Activated CD8-positive, alpha-beta memory T cell treated with anti-CD3 and anti-CD28 coated beads for 48 hours (primary cell): Measurements from ENCODE around the gene USP24.

Experiments
- DNase-seq, 3 experiments: peaks; one replicate each; pipeline ENCODE4 v3.0.0-alpha.2; 2020; ENCODE audit warnings: low read depth in 2 of 3, low spot score in 2 of 3

Gene USP24

DNA sequence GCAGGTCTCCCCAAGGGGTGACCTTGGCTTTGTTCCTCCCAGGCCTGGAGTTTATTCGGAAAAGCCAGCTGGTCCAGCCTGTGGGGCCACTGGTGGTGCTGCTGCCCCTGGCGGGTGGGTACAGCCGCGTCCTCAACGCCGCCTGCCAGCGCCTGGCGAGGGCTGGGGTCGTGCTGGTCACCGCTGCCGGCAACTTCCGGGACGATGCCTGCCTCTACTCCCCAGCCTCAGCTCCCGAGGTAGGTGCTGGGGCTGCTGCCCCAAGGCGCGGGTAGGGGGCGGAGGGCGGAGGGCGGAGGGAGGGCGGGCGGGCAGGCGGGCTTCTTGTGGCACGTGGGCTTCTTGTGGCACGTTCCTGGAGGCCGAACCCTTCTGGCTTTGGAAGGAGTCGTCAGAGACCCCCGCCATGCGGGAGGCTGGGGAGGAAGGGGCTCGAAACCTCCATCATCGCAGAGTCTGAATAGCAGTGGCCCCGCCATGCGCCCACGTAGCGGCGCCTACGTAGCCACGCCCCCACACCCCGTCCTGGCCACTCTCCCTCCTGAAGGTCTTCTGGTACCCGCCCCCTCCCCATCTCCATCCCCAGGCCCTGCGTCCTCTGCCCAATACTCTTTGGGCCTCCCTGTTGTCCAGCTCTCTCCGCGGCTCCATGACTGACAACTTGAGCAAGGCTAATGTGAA lies 159.1 kb downstream of the USP24 start:
- no peak for DNase-seq

DNA sequence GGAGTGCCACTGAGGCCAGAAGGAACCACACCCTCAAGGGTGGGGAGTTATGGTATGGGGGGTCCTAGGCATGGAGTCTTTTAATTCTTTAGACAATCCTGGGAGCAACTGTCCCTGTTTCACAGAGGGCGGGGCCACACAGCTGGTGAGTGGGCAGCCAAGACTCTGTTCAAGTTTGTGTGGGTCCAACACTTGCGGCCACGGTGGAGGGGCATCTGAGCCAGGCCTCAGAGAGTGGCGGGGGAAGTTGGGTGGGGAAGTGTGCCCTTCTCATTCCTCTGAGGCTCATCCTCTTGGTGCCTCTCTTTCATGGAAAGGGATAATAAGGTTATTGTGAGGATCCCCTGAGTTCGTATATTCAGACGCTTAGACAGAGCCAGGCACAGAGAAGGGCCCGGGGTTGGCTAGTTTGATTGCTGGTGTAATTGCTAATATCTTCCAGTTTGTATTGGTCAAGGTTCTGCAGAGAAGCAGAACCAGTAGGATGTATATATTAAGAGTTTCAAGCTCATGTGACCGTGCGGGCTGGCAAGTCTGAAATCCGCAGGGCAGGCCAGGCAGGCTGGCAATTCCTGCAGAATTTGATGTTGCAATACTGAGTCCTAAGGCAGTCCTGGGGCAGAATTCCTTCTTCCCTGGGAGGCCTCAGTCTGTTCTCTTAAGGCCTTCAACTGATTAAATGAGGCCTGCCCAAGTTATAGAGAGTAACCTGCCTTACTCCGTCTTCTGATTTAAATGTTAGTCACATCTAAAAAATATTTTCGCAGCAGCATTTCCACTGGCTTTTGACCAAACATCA lies 159.9 kb downstream of the USP24 start:
- DNase-seq = no peak

DNA sequence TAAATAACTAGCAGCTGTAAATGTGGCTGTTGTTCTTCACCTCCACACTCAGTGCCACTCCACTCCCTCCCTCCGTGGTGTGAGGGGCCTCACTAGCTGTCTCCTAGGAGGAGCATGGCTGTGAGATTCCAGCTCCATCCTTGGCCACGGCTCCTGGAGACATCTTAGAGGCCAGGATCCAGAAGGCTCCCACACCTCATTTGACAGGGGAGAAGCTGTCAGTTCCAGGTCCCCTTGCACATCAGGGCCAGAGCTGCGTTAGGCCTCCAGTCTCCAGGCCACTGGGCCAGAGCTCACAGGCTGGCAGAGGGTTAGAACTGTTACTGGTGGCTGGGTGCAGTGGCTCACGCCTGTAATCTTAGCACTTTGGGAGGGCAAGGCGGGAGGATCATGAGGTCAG lies 160.8 kb downstream of the USP24 start:
- DNase-seq = no peak

DNA sequence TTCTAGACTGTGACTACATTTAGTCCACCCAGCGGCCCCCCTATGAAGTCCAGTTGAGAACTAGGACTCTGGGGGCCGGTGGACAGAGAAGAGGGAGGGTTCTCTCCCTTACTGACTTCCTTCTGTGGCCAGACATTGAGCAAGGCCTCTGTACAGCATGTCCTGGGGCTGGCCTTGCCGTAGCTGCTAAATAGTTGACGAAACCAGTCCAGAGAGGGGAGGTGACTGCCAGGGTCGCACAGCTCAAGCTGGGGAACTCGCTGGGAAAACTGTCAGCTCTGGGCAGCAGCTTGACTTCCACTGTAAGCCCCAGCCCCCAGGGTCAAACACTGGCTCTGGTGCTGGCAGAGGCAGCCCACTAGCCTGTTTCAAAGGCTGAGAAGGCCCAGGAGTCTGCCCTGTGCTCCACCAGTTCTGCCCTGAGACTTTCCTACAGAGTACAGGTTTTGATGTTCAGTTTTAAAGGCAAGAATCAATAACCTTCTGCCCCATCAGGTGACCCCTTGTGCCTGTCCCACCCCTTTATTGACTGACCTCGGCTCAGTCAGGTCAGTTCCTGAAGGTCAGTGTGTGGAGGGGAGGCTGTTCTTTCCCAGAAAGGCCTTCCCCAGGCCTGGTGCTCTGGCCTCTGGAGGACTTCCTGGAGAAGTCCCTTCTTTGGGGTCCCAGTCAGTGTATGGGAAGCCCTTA lies 161.8 kb downstream of the USP24 start:
- no peak for DNase-seq

DNA sequence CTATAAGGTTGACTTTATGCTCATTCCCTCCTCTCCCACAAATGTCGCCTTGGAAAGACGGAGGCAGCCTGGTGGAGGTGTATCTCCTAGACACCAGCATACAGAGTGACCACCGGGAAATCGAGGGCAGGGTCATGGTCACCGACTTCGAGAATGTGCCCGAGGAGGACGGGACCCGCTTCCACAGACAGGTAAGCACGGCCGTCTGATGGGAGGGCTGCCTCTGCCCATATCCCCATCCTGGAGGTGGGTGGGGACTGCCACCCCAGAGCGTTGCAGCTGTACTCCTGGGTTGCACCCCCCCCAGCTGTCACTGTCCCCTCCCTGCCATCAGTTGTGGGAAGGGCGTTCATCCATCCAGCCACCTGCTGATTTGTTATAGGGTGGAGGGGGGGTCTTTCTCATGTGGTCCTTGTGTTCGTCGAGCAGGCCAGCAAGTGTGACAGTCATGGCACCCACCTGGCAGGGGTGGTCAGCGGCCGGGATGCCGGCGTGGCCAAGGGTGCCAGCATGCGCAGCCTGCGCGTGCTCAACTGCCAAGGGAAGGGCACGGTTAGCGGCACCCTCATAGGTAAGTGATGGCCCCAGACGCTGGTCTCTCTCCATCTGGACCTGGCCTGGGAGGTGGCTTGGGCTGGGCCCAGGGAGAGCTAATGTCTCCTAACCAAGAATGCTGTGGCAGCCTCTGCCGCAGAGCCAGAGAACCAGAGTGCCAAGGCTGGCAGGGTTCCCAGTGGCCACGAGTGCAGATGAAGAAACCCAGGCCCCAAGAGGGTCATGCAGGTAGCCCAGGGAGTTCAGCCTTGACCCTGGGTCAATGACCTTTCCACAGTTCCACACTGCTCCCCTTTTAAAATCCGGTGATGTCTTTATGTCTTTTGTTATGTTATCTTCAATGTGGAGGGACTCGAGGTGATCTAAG lies 162.7 kb downstream of the USP24 start:
- DNase-seq = no peak

DNA sequence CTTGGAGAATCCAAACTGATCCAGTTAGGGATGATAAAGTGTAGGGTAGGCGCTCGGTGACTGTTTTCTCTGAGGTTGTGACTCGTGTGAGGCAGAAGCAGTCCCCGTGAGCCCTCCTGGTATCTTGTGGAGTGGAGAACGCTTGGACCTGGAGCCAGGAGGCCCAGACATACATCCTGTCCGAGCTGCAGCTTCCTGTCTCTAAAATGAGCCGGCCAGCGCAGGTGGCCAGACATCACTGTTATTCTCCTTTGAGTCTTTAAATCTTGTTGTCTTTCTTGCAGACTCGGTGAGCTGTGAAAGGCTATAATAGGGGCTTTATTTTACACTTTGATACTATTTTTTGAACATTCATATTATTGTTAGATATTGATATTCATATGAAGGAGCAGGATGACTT lies 163.5 kb downstream of the USP24 start:
- no peak for DNase-seq

DNA sequence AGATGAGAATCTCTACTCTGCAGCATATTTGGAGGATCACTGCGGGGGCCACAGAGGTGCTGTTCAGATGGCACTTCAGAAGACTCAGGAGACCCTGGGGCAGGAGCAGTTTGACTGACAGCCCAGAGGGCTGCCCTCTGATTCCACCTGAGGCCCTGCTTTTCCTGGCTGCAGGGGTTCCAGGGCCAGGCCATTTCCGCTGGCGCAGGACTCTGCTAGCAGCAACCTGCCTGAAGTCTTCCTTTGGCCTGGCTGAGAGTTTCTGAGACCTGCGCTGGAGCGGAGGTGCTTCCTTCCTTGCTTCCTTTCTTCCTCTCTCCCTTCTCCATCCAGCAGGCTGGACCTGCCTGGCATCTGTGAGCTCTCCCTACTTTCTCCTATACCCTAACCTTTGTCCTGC lies 164.0 kb downstream of the USP24 start:
- no peak for DNase-seq

DNA sequence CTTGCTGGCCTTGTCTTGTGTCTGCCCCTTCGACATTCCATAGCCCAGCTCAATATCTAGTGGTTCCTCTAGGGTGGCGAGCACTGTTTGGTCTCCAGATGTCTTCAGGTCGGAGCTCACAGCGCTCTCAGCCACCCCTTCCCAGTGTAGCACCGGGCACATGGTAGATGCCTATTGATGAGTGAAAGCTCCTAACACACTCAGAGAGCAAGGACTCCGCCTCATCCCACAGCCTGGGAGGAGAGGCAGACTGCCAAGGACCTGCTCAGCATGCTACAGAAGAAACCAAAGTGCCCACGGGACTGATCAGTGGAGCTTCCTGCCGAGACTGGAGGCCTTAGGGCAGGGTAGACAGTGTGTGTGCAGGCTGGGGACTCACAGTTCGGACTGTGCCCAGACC lies 164.9 kb downstream of the USP24 start:
- no peak for DNase-seq

DNA sequence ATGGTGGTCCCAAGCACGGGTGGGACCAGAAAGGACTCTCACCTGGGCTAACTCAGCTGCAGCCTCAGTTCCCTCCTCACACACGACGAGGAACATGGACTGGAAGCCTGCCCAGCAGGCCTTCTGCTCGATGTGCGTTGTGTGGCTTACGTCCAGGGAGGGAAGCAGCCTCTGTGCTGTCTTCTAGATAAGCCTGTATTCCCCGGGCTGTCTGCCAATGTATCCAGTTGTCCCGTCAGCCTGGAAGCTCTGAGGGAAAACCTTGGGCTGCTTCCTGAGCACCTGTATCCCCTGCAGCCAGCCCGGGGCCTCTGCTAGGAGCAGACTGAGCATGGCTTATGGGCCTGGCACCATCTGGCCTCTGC lies 165.3 kb downstream of the USP24 start:
- no peak for DNase-seq

DNA sequence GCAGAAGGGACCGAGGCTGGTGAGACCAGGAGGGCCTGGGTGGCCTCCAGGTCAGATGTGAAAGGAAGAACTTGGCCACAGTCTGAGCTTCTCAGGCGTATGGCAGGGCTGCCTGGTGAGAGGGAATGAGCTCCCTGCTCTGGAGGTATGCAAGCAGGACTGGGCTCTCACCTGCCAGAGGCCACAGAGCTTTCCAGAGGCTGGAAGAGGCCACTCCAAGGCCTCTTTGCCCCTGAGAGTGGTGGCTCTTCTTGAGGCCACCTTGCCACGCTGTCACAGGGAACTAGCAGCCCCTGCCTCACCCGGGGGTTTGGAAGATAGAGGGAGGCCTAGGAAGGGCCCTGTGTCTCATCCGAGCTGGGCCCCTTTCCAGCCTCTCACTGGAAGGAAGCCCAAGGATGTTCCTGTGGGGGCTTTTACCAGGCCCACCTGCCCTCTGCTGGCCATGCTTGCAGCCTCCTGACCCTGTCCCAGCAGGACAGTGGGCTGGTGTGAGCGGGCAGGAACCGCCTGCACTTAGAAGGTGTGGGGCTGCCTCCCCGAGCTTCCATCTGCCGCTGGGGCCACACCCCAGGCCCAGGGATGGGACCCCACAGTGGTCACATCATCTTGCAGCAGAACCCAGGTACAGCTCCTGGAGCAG lies 165.8 kb downstream of the USP24 start:
- no peak for DNase-seq

DNA sequence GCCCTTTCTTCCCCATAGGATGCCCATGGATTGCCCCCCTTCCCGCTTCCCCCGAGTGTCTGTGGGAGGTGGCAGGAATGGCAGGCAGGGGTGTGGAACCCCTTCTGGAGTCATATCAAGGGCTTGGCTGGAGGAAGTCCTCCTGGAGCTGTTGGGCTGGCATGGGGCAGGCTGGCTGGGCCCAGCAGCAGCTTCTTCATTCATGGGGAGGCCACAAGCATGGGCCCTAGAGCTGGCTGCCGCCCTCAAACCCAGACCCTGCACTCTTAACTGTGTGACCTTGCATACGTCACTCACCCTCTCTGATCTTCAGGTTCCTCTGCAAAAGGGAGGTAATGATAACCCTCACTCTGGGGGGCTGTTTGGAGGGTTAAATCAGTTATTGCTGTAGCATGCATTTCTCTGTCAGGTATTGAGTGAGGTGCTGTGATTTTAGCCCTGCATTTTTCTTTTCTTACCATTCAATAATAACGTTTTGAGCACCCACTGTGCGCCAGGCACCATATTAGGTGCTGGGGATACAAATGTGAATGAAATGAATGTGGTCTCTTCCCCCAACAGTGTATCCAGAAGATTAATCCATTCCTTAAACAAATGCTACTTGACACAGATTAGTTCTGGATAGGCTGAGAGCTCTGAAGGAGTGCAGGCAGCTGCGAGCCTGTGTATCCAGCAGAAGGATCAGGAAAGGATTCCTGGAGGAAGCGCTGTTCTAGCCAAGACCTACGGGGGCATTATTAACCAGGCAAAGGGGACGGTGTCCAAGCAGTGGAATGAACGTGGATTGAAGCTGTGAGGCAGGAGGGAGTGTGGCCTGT lies 166.5 kb downstream of the USP24 start:
- no peak for DNase-seq

DNA sequence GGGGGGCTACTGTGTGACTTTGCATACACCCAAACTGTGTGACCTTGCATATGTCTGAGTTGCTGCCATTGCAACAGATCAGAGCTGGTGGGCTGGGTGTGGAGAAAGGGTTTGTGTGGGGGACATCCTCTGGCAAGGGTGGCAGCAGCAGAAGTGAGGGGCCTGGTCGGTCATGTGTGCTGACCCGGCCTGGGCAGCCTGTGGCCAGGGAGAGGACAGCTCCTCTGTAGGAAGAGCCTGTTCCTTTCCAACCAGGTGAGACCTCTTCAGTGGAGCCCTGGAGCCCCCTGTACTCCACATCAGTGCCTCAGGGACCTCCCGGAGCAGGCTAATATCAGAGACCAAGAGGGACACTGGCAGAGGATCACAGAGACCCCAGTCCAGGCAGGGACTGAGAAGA lies 167.6 kb downstream of the USP24 start:
- no peak for DNase-seq

DNA sequence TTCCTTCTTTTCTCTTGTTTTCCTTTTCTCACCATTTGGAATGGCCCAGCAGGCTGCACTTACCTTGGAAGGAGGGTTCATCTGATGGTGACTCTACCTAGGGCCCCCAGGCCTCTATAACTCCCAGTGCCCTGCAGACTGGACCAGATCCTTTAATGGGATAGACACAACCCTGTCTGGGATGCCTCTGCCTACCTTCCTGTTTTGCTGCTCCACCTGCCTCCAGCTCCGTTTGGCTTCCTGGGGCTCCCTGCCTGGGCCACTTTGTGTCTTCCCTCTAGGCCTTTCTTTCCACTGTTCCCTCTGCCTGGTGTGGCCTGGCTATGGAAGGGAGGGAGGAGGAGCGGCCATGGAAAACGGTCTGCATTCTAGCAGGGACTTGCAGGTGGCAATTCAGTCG lies 168.3 kb downstream of the USP24 start:
- DNase-seq = no peak

DNA sequence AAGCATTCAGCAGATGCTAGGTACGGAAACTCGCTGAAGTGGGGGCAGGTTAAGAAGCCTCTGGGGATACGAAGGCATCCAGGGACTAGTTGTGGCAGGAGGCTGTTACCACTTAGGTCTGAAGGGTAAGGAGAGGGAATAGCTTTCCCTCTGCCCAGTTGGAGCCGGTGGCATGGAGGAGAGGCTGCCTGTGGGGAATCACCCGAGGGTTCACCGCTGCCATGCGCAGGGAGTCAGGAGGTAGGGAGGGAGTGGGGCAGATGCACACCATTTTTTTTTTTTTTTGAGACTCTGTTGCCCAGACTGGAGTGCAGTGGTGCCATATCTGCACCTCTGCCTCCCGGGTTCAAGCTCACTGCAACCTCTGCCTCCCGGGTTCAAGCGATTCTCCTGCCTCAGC lies 169.7 kb downstream of the USP24 start:
- no peak for DNase-seq

DNA sequence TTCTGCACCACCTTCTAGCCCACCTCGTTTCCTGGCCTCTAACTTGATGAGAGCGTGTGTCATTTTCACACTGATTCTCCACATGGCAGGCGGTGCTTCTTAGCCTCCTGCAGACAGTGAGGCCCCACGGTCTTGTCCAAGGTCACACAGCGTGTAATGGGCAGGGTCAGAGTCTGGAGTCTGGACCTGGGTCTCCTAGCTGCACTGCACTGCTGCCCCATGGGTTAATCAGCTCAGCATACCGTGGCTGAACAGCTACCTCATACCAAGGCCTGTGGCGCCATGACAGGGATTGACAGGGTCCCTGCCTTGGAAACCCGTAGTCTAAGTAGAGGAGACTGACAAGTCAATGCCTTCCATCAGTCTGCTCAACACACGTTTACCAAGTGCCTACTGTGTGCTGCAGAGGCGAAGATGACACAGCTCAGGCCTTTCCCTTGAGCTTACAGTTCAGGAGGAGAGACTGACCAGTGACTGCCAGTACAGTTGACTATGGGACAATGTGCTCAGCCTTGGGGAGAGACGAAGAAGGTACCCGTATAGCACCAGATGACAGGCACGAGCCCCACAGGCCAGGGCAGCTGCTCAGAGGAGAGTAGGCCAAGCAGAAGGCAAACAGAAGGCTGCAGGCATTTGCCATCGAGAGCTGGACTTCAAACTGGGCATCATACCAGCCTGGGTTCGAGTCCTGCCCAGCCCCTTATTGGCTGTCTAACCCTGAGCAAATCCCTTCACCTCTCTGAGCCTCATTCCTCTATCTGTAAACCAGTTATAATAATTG lies 170.4 kb downstream of the USP24 start:
- no peak for DNase-seq

DNA sequence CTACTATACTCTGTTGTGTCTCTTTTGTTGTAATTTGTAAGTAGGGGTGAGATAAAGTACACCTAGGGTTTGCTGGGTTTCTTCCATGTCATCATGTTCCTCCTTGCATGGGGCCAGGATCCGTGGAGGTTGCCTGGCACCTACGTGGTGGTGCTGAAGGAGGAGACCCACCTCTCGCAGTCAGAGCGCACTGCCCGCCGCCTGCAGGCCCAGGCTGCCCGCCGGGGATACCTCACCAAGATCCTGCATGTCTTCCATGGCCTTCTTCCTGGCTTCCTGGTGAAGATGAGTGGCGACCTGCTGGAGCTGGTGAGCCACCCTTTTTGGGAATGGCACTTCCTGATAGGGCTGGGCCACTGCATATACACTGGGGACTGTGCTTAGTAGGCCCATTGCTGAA lies 171.4 kb downstream of the USP24 start:
- no peak for DNase-seq

DNA sequence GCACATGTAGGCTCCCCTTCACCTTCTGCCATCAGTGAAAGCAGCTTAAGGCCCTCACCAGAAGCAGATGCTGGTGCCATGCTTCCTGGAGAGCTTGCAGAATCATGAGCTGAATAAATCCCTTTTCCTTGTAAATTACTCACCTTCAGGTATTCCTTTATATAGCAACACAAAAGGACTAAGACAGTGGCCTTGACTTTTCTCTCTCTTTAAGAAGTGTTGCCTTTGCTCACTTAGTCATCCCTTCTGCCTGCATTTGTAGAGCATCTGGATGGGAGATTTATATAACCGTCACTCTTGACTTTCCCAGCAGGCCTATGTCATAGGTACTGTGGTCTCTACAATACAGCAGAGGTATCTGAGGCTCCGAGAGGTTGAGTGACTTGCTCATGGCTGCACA lies 172.2 kb downstream of the USP24 start:
- no peak for DNase-seq

DNA sequence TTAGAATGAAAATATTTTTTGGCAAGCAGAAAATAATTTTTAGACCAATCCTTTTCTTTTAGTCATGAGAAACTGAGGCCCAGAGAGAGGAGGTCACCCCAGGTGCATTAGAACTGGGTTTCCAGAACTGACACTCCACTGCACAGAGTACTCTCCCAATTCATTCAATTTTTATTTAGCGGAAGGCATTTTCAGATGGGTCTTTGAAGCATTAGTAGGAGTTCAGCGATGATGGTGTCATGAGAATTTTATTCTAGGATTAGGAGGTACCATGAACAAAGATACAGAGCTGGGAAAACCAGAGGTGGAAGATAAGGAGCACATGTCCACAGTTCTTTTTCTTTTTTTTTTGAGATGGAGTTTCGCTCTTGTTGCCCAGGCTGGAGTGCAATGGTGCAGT lies 173.6 kb downstream of the USP24 start:
- DNase-seq = no peak

DNA sequence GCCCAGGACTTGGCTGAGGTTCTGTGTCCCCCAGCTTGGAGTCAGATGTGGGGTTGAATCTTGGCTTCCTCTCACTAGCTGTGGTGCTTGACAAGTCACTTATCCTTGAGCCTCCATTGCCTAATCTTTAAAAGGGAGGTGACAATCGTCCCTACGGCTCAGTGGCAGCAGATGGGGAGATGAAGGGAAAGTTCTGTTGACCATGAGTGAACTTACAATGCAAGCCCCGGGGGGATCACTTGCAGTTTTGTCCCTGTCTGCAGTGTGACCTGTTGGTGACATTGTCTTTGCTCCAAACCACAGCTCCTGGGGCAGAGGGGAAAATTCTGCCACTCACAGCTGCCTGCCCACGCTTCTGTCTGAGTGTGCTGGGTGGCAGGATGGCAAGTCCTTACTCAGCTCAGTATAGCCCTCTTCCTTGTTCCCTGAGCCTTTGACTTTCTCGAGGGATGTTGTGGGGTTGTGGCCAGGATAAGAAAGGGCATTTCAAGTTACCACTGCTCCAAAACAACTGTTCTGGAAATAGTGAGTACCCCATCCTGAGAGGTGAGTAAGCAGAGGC lies 174.2 kb downstream of the USP24 start:
- no peak for DNase-seq
